ENCODE data around the gene RFLNA. TPM values are rescaled to one million over a fixed set of nuclear protein-coding genes. Genes with fewer than 3 reads are reported as not detected.

Gene RFLNA
- polyA plus RNA-seq, 3 donors, result 0.16 to 12.7 (median 1.2) TPM

DNA sequence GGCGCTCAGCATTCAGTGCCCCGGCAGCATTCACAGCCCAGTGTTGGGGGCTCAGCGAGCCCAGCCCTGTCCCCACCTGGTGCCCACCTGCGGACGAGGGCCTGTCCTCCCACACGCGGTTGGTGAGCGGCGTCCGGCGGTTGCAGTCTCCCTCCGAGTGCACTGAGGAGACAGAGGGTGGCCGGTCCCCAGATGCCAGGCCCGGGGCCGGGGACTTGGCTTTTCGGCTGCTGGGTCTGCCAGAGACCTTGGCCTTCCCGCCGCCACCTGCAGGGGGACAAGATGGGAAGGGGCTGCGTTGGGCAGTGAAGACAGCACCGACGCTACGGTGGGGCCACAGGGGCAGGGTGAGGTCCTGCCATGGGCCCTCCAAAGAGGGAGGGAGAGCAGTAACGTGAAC lies 31.2 kb downstream of the RFLNA start:
- WGBS, 3 donors, result 88 to 91% (median 90%) methylated on average over 23 of the region's 23 CpGs
- no peak overlapping the region for H3K27ac ChIP-seq (ENCODE audit: low read depth, low read length)

DNA sequence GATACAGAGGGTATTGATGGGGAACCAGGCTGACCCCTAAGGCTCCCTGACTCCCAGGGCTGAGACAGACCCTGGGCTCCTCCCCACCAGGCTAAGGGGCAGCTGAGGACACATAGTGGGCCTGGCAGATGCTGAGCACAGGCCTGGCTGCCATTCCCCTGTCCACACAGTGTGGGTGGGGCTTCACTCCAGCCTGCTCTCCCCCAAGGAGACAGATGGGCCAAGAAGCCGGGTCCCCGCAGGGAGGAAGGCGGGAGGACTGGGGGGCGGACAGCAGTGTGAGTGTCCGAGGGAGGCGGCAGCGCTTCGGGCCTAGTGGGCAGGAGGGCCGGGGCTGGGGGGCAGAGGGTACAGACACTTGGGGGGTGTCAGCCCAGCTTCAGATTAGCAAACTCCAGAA lies 32.0 kb downstream of the RFLNA start:
- H3K27ac ChIP-seq (ENCODE audit: low read depth, low read length), result no peak overlapping the region
- WGBS, 3 donors, result 74 to 92% (median 74%) methylated on average over 9 of the region's 9 CpGs

DNA sequence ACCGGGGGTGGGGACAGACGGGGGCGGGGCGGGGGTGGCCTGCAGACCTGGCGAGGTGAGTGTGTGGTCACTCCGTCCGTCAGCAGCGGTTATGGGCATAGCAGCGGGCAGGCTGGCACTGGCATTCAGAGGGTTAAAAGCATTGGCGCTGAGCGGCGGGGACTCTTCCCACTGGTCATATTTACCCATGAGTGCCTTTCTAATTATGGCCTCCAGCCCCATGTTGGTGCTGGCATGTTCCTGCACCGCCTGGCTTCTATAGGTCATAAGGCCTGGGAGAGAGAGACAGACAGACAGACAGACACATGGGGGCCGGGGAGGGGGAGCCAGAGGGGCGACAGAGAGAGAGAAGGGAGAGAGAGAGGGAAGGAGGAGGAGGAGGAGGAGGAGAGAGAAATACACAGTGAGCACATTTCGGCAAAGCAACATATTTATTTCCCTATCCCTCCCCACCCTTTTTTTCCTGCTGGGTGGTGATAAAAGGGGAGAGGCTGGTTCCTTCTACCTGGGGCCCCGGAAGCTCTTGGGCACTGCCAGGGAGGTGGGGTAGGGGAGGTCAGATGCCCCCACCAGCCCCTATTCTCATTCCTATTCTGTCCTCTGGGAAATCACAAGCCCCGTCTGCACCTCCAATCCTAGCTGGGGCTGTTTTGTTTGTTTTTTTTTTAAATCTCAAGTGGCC lies 32.6 kb downstream of the RFLNA start:
- 71 to 72% (median 72%) methylated on average over 18 of the region's 18 CpGs for WGBS, 3 donors
- no peak overlapping the region for H3K27ac ChIP-seq (ENCODE audit: low read depth, low read length)

DNA sequence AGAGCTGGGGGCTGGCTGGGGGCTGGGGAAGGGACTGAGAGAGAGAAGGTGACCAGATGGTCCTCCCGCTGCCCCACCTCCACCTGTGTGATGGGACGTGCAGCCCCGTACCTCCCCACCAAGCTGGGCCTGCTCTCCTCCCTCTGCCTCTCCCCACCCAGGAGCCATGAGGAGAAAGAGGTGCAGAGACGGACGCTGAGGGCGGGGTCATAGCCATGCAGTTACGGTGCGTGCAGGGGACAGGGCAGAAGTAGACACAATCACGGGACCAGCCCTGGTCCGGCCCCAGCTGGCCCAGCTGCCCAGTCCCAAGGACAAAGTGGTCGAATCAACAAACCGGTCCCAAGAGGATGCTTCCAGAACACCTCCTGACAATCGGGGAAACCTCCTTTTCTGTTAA lies 33.2 kb downstream of the RFLNA start:
- 70 to 79% (median 71%) methylated on average over 13 of the region's 13 CpGs for WGBS, 3 donors
- no peak overlapping the region for H3K27ac ChIP-seq (ENCODE audit: low read depth, low read length)

DNA sequence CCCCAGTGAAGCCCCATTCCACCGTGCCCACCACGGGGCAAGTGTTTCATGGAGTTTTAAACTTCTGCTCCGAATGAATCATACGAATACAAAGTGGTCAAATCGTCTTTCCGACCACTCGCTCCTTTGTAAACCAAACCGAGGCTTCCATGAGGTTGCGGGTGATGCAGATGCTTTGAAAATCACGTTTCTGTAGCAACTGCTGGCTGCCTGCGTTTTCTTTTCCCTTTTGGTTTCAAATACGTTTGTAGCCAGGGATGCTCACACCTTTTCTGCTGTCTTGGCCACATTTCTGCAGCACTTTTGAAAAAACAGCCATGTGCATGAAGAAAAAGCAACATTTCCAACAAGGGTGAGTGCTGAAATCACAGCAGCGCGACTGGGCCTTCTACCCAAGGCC lies 33.7 kb downstream of the RFLNA start:
- no peak overlapping the region for H3K27ac ChIP-seq (ENCODE audit: low read depth, low read length)
- WGBS, 3 donors, result 83 to 87% (median 86%) methylated on average over 14 of the region's 14 CpGs

DNA sequence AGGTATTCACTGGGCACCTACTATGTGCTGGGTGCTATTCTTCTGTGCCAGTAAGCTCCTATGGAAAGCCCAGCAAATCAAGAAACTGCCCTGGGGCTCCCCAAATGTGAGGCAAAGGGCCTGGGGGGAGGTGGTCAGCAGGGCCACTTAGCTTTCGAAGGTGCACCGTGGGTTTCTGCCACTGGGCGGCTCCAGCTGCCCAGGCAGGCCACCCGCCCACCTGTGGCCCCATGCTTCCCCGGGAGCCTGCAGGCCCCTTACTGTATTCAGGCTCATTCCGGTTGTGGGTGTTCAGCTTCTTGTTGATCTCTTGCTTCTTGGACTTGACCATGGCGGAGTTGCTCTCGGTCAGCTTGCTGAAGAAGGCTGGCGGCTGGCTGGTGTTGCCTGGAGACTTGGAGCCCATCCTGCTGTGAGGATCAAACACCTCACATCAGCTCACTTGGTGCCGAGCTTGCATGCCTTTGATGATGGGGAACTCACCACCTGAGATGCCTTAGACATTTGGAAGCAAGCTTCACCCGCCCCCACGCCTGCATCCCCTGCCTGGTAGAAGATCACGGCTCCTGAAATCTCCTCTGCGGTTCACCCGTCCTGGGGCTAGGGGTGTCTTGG lies 37.3 kb downstream of the RFLNA start:
- H3K27ac ChIP-seq (ENCODE audit: low read depth, low read length), result no peak overlapping the region
- WGBS, 3 donors, result 91 to 97% (median 94%) methylated on average over 15 of the region's 15 CpGs

DNA sequence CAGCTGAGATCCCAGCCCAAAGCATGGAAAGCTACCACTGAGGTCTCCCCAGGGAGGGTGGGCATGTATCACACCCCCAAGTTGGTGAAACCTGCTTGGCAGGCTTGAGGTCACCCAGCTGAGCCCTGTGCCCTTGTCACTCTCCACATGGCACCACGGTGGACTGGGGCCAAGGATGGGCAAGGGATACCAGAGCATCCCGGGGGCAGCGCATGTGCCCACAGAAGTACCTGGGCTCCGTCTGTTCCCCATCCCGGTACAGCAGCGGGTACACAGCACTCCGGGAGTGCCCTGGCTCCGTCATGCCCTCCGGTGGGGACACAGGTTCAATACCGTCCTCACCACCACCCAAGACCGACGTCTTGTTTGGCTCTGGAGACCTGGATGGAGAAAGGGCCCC lies 38.0 kb downstream of the RFLNA start:
- WGBS, 3 donors, result 91 to 93% (median 92%) methylated on average over 12 of the region's 12 CpGs
- H3K27ac ChIP-seq (ENCODE audit: low read depth, low read length), result no peak overlapping the region

DNA sequence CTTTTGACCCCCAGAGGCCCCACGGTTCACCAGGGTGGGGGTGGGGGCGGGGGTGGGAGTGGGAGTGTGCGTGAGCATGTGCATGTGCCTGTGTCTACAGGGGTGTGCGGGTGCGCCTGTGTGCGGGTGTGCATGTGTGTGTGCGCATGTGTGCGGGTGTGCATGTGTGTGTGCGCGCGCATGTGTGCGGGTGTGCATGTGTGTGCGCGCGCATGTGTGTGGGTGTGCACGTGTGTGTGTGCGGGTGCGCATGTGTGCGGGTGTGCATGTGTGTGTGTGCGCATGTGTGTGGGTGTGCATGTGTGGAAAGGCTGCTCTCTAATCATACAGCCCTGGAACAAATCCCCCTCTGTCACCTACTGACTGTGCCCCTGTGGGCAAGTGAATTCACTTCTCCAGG lies 38.8 kb downstream of the RFLNA start:
- no peak overlapping the region for H3K27ac ChIP-seq (ENCODE audit: low read depth, low read length)
- WGBS, 3 donors, result 87 to 89% (median 87%) methylated on average over 19 to 20 of the region's 20 CpGs

DNA sequence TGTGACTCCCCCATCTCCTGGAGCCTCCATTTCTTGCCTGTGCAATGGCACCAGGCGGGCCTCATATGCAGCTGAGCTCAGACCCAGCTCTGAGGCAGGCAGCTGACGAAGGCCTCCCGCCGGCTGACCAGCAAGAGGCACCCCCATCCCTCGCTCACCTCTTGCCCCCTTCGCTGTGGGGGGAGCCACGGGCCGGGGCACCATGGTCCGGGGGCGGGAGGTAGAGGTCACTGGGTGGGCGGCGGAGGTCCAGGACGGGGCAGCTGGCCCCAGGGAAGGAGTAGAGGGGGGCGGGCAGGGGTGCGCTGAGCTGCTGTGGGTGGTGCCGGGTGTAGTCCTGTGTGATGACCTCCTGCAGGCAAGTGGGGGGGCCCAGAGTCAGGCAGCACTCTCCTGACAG lies 39.4 kb downstream of the RFLNA start:
- WGBS, 3 donors, result 91 to 95% (median 93%) methylated on average over 9 to 16 of the region's 16 CpGs
- no peak overlapping the region for H3K27ac ChIP-seq (ENCODE audit: low read depth, low read length)

DNA sequence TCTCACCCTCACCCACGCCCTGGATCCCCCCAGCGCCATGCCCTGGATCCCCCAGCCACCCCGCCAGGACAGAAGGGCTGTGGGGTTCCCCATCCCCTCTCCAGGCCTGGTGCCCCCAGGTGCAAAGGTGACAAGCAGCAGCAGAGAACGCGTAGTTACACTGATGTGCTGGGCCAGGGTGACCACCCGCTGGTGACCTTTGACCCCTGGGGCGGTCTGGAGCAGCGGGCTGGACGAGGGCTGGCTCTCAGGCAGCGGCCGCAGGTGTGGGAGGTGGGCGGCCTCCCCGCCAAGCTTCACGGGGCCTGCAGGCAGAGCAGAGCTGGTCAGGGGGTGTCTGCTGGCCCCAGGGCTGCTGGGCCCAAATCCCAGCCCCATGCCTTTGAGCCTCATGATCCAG lies 40.1 kb downstream of the RFLNA start:
- no peak overlapping the region for H3K27ac ChIP-seq (ENCODE audit: low read depth, low read length)
- WGBS, 3 donors, result 84 to 90% (median 90%) methylated on average over 13 to 14 of the region's 14 CpGs

DNA sequence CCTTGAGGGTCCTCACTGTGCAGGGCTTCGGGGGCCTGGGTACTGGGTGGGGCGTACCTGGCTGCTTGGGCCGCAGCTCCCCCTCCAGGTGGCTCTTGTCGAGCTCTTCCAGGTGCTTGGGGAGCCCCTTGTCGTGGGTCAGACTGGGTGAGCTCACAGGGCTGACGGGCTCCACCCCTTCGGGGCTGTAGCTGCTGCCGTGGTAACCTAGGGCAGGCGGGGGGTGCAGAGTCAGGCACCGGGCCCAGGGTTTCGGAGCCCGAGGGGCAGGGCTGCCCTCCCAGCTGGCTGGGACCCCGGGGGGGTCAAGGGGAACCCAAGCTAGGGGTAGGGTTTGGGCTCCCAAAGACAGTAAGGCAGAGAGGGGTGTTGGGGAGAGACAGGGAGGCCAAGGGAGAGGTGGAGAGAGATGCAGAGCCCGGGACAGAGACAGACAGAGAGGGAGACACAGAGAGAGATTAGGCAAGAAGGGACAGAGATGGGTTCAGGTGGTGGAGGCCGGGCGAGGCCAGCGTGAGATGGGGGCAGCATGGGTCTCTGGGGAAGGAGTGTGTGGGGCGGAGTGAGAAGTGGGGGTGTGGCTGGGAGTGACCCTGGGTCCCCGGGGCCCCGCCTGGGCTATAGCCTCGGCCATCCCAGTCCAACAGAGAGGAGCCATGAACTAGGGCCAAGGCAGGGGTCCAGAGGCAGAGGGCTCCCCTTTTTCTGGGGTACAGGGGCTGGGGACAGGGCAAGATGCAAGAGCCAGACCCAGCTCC lies 40.7 kb downstream of the RFLNA start:
- H3K27ac ChIP-seq (ENCODE audit: low read depth, low read length), result no peak overlapping the region
- WGBS, 3 donors, result 83 to 89% (median 88%) methylated on average over 18 to 21 of the region's 21 CpGs

DNA sequence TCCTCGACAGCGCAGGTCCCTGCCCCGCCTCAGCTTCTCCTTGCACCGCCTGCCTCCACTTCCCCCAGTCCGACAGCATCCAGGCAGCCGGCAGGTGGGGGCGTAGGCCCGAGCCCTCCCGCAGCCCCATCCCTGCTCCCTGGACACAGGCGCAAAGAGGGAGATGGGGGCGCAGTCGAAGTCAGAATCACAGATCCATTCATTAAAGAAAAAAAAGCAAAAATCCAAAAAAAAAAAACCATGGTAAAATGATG lies 41.2 kb downstream of the RFLNA start:
- WGBS, 3 donors, result 95 to 97% (median 95%) methylated on average over 9 to 12 of the region's 12 CpGs
- H3K27ac ChIP-seq (ENCODE audit: low read depth, low read length), result no peak overlapping the region

DNA sequence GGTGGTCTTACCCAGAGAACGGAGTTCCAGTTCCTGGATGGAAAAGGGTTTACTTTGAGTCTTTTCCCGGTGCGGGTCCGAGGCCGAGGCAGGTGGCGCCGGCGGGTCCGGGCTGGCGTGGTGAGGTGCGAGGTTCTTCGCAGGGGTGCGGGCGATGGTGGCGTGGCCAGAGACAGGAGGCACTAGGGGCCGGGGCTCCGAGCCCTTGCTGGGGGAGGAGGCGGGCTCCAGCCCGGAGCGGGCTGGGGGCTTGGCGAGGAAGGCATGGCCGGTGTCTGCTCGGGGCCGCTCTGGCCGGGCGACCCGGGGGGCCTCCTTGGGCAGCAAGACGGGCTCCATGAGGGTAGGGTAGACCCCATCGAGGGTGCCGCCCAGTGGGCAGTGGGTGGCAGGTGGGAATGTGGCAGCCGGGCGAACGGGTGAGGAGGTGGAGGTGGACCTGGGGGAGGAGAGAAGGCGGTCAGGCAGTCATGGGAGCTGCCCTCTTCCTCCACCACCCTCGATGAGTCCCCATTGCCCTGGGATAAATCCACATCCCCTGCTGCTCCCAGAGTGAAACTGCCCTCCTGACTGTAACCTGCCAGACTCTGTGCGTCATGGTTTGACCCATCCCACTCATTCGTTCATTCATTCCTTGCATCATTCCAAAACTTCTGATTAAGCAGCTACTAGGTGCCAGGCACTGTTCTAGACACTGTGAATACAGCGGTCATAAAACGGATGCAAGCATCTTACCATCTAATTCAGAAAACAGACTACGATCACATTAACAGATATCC lies 42.0 kb downstream of the RFLNA start:
- H3K27ac ChIP-seq (ENCODE audit: low read depth, low read length), result no peak overlapping the region
- WGBS, 3 donors, result 95 to 96% (median 95%) methylated on average over 40 of the region's 40 CpGs

DNA sequence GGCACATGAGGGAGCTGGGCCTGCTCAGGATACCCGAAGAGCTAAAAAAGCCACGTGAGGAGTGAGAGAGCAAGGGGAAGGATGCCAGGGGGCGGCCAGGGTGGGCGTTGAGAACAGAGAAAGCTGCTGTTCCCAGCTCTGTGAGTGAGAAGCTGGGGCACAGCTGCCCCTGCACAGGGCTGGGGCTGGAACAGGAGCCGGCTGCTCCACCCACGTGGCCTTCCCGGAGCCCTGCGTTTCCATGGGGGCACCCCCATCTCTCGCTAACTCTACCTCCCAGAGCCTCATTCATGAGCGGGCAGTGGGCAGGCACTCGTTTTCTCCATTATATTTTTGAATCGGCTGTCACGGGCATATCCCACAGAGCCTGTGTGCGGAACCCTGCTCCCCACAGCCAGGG lies 42.7 kb downstream of the RFLNA start:
- WGBS, 3 donors, result 84 to 92% (median 88%) methylated on average over 13 to 14 of the region's 14 CpGs
- H3K27ac ChIP-seq (ENCODE audit: low read depth, low read length), result no peak overlapping the region

DNA sequence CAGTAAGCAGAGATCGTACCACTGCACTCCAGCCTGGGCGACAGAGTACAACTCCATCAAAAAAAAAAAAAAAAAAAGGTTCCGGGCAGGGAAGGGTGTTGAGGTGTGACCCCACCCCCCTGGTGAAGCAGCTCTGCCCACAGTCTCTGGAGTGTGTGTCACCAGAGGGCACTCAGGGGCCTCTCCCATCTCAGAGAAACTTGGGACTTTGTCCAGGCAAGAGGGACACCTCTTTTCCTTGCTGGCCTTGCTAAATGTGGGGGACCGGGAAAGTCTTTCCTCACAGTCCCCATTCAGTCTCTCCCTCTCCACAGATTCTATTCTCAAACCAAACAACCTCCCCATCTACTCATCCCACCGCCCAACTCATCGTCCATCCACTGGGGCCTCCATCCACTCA lies 43.6 kb downstream of the RFLNA start:
- WGBS, 3 donors, result 83 to 92% (median 89%) methylated on average over 6 of the region's 6 CpGs
- no peak overlapping the region for H3K27ac ChIP-seq (ENCODE audit: low read depth, low read length)

DNA sequence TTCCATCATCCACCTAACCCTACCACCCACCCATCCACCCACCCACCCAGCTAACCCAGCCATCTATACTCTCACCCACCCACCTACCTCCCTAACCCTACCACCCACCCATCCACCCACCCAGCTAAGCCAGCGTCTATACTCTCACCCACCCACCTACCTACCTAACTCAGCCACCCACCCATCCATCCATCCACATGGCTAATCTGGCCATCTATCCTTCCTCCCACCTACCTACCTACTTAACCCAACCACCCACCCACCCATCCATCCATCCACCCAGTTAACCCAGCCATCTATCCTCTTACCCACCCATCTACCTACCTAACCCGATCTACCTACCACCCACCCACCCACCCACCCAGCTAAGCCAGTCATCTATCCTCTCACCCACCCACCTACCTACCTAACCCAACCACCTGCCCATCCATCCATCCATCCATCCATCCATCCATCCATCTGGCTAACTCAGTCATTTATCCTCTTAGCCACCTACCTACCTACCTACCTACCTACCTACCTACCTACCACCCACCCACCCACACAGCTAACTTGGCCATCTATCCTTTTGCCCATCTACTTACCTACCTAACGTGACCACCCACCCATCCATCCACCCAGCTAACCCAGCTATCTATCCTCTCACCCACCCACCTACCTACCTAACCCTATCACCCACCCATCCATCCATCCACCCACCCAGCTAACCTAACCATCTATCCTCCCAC lies 44.1 kb downstream of the RFLNA start:
- H3K27ac ChIP-seq (ENCODE audit: low read depth, low read length), result no peak overlapping the region
- 92 to 98% (median 95%) methylated on average over 3 of the region's 3 CpGs for WGBS, 3 donors

DNA sequence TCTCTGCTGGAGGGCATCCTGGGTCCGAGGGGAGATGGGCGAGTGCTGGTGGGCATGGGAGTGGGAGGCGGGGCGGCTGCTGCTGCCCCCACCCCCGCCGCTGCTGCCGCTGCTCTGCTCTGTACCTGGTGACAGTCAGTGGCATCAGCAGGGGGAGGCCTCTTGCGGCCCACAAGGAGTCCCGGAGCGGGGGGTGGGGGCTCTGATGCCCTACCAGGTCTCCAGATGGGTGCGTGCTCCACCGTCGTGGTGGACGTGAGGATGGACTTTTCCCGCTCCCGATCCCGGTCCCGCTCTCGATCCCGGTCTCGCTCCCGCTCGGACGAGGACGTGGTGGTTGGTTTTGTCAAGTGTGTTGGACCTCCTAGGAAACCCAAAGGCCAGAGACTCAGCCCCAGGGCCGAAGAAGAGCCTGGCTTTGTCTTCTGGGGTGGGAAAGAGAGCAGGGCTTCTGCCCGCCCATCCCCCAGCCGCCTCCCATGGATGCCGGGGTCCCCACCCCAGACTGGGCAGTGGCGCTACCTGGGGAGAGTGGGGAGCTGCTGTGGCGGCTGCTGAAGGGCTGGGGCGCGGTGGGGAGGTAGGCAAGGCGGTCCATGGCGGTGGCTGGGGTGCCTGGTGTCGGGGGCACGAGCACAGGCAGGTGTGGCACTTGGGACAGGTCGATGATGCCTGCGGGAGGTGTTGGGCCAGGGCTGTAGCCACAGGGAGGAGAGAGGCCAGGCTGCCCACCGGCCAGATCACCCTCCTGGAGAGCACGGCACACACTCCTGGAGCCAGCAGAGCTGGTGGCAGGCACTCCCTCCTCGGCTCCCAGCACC lies 45.4 kb downstream of the RFLNA start:
- 93 to 94% (median 94%) methylated on average over 41 to 42 of the region's 42 CpGs for WGBS, 3 donors
- H3K27ac ChIP-seq (ENCODE audit: low read depth, low read length), result no peak overlapping the region

DNA sequence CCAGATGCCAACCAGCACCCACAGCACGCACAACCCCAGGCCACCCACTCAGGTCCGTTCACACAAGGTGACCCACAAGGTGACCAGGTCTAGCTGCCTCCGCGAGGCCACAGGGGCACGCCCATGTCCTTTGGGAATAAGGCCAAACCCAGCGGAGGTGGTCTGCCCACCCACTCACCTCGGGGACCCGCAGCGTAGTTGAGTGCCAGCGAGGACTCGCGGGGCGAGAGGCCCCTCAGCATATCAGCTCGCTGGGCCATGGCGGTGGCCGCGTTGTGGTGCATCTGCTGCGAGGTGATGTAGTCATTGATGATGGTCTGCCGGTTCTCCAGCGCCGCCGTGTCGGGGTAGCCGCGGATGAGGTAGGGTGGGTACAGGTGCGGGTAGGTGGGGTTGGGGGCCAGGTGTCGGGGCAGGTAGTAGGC lies 46.8 kb downstream of the RFLNA start:
- 89 to 95% (median 94%) methylated on average over 24 to 27 of the region's 27 CpGs for whole genome bisulfite sequencing, 3 donors
- no peak overlapping the region for H3K27ac ChIP-seq (ENCODE audit: low read depth, low read length)
